ENCODE measurements around the gene RAB3A.
"Not testable (repeated sequence)": the region's sequence is repeated elsewhere in the genome, so short reads cannot be mapped to it uniquely, and the experiment has no call there.

Gene RAB3A

DNA sequence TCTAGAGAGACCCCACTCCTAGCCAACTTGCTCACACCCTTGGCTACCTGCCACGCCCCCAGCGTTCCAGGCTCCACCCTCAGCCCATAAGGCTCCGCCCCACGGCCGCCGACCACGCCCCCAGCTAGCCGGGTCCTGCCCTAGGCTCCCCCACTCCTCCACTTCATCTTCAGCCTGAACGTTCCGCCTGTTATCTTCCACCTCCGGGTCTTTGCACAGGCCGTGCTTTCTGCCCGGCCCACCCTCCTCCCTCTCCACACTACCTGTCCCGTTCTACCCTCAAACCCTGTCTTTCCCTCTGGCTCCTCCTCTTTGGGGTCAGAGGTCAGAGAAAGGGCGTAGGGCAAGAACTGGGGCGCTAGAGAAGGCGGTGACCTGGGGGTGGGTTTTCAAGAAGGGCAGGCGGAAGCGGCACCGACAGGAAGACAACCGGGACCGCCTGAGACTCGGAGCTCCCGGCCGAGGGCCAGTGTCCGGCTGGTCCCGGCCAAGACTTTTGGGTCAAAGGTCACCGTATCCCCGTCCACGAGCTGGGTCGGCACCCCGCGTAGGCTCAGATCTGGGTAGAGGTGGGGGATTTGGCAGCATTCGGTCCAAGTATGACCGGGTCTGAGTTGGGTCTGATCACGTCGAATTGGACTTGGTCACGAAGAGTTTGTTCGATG lies 20.1 kb upstream of the RAB3A start:
- peak in 1 of 2 experiments; percentile 7 for DNase-seq

DNA sequence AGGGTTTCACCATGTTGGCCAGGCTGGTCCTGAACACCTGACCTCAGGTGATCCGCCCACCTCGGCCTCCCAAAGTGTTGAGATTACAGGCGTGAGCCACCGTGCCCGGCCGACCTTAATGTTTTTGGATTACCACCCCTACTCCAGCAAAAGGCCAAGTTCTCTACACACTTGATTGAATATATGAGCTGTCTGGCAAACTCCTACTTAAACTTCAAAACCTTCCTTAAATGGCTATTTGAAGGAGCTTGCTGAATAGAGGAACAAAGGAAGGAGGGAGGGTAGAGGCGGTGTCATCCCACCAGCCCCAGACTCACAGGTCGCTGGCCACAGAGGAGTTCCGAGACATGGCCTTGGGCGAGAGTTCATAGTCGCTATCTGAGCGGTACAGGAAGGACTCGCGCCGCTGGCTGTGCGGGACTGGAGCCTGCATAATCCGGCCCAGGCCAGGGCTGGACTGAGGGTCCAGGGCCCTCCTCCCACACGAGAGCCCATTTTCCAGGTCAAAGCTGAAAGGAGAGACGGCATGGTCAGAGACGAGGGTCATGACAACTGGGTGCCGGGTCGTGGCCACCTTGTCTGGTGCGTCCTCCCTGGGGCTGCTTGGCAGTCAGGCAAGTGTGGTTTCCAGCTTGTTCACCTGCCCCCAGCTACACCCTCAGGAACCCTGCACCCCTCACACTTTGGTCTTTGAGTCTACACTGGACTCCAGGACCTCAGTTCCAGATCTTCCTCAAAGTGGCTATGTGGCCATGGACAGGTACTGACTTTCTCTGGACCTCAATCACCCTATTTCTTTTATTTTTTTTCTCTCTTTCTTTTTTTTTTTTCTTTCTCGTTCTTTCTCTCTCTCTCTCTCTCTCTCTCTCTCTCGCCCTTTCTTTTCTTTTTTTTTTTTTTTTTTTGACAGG lies 18.2 kb upstream of the RAB3A start:
- no peak for DNase-seq

- no peak for DNase-seq
Observed at GRCh38 chr19:18220632-18221275, 16.9 kb upstream of the RAB3A start.

DNA sequence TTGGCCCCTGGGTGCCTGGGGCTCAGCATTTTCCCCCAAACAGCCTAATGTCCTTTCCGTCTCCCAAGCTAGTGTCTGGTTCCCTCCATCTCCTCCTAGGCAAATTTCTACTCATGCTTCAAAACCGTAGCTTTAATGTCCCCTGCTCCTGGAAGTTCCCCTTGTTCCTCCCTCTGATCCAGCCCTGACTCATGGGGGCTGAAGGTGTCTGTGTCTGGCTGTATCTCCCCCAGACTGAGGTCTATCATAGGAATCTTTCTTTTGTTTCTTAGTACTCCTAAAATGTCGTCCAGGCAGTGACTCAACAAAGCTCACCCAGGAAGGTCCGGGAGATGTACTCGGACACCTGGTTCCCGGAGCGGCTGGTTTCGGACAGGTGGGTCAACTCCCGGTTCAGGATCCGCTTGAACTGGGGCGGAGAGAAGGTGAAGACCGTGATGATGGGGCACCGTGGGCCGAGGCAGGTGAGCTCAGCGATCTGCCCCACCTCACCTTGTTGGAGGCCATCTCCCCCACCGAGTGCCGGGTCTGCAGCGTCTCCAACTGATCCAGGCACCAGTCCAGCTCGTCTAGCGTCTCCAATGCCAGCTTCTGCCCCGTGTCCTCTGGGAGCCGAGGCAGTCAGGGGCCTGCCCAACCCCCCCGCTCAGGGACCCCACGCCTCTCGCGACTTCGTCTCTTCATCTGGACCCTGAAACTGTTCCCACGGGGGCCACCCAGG lies 16.2 kb upstream of the RAB3A start:
- DNase-seq, result no peak

- DNase-seq, result no peak
Observed at GRCh38 chr19:18218600-18218999, 14.8 kb upstream of the RAB3A start.

DNA sequence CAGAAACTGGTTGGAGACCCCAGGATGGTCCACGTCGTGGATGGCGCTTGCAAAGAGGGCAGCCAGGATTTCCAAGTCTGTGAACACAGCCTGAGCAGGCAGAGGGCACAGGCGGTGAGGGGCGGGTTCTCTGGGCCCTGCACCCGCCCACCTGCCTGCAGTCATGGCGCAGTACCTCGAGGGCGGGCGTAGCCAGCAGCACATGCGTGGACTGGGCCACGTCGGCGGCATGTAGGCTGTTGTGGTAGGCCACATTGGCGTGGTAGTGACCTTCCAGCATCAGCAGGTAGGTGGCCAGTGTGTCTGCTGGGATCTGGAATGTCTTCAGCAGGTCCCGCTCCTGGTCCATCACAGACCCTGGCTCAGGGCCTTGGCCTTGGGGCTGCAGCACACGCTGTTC lies 14.3 kb upstream of the RAB3A start:
- DNase-seq, result no peak

GRCh38 chr19:18216789-18217188 lies 12.9 kb upstream of the RAB3A start:
- DNase-seq, result no peak

DNA sequence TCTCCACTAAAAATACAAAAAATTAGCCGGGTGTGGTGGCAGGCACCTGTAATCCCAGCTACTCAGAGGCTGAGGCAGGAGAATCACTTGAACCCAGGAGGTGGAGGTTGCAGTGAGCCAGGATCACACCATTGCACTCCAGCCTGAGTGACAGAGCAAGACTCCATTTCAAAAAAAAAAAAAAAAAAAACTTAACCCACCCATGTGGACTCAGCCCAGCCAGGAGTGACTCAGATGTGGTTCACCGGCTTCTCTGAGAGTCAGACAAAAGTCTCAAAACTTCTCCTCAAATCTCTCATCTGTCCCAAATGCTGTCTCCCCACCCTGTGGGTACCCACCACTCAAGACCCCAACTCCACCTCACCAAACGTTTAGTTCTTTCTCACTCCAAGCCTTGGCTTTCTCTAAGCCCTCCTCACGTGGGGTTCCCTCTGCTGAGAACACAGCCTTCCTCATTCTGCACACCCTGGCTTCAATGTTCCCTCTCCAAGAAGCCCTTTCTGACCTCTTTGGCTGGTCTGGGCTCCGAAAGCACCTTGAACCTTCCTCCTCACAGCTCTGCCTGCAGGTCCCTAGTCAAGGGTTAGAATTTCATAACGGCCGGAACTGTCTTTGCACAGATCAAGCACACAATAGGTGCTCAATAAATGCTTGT lies 11.1 kb upstream of the RAB3A start:
- DNase-seq, result no peak

DNA sequence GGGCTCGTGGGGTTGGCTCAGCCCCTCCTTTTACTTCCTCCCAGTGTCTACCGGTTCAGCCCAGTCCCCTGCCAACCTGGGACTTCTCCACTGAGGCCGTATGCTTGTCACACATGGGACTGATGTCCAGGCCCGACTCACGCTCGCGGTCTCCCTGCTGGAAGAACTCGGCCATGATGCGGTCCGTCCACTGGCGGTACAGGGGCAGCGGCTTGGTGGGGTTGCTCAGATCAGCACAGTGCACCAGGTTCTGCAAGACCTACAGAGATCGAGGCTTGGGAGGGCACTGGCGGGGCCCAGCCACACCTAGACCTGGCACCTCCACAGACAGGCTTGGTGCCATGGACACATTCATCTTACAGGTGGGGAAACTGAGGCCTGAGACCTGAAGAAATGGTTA lies 7.8 kb upstream of the RAB3A start:
- DNase-seq, result no peak

DNA sequence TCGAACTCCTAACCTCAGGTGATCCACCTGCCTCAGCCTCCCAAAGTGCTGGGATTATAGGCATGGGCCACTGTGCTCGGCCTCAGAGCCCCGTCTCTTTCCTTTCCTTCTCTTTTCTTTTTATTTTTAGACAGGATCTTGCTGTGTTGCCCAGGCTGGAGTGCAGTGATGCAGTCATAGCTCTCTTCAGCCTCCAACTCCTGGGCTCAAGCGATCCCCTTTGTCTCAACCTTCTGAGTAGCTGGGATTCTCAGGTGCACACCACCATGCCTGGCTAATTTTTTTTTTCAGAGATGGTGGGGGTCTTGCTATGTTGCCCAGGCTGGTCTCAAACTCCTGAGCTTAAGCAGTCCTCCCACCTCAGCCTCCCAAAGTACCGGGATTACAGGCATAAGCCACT lies 6.1 kb upstream of the RAB3A start:
- DNase-seq, result not testable (repeated sequence)

DNA sequence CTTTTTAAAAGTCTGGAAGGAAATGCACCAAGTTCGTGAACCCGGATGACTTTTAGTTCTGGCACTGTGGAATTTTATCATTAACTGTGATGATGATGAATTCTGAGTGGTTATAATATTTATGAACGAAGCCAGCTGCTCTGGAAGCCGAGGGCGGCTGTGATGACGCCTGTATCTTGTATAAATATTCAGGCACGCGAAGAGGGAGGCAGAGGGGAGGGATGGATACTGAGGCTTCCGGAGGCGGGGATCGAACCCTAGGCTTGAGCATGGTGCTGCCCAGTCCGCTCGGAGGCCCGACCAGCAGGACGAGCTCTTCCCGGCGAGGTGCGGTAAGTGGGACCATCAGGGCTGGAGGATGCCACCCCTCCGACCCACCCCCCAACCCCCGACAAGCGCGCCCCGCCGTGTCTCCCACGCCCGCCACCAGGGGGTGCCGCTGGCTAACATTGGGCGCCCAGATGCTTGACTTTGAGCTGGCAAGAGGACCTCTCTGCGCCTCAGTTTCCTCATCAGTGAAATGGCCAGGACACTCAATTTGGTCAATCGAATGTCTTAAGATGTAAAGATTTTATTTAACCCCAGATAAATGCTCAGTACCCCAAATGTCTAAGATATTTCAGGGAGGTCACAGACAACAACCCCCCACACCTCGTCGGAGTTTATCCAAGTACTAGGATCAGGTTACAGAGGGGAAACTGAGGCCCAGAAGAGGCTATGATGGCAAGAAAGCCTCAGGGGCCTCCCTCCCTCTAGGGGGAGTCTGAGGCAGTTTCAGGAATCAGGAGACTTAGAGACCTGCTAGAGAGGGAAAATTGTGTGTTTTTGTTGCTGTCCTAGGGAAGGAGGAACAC lies 4.5 kb upstream of the RAB3A start:
- DNase-seq, result no peak

- DNase-seq, result no peak
Observed at GRCh38 chr19:18206018-18206417, 2.2 kb upstream of the RAB3A start.

- DNase-seq, result no peak
Observed at GRCh38 chr19:18205200-18205892, 1.5 kb upstream of the RAB3A start.

- DNase-seq, result peak; percentile 47 to 90
Observed at GRCh38 chr19:18204394-18205199, 755 bp upstream of the RAB3A start.

DNA sequence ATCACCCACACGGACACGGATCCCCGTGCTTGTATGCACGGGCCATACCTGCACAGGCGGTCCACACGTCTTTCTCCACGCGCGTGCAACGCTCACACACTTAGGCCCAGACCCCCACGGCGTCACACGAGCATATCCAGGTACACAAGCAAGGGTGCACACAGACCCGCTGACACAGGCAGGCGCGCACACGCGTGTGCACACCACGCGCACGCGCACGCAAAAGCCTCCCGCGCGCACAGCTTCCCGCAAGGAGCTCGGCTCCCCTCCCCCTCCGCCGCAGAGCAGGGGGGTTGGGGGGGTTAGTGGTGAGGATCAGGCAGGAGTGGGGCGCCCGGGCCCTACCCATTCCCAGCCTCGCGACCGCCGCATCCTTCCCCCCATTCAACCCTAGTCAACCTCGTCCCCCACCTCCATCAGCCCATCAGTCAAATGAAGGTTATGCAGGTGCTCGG lies 407 bp downstream of the RAB3A start:
- DNase-seq, result no peak

GRCh38 chr19:18202778-18203407 lies 949 bp downstream of the RAB3A start:
- DNase-seq, result no peak

DNA sequence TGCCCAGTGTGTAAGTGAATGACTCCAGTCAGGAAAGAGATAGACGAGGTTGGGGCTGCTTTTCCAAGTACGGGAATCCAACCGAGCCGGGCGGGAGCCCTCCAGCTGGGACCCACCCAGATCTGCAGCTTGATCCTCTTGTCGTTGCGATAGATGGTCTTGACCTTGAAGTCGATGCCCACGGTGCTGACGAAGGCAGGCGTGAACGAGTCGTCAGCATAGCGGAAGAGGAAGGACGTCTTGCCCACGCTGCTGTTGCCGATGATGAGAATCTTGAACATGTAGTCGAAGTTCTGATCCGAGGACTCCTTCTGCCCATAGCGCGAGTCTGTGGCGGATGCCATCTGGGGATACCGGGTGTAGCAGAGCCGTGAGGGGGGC lies 1.5 kb downstream of the RAB3A start:
- no peak for DNase-seq

DNA sequence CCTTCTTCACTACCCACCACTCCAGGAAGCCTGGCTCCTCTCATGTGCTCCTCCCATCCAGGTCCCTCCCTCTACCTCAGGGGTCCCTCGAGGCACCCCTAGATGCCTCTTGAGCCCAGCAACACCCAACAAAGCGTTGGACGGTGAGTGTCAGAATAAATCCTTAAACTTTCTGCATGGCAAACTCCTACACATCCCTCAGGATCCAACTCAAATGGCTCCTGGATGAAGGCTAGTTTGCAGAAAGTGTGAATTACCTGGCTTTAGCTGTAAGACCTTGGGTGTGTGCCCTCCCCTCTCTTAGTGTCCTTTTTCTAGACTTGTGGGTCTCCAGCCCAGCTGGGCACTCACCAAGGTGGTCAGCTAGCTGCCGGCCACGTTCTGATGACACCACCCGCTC lies 5.5 kb downstream of the RAB3A start:
- DNase-seq, result no peak

GRCh38 chr19:18197941-18198340 lies 5.9 kb downstream of the RAB3A start:
- no peak for DNase-seq

DNA sequence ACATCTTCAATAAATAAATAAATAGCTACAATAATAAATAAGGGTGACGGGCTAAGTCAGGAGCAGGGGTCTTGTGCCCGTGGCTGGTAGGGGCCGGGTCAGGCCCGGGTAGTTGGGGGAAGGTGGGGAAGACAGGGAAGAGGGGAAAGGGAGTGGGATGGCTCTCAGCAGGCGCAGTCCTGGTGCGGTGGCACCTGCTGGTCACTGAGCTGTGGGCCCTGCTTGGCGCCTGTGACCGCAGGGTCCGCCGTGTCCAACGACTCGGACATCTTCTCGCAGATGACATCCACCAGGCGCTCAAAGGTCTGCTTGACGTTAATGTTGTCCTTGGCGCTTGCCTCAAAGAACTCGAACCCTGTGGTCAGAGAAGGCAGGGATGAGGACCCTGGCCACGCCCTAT lies 6.5 kb downstream of the RAB3A start:
- no peak for DNase-seq
